Smooth muscle cell (in vitro differentiated cells): ENCODE data around the gene SPTLC3. TPM values are rescaled to one million over a fixed set of nuclear protein-coding genes. Genes with fewer than 3 reads are reported as not detected.

Experiments used
- DNase-seq: peaks from one replicate; lab custom pipeline; 2025; ENCODE audit not compliant: unreplicated experiment; lab: John Stamatoyannopoulos, UW
- H2AFZ ChIP-seq: fragments of 200-600 bp; sonication (generic); 2 replicates; pipeline ENCODE4 v1.6.0; 2016; ENCODE audit warnings: antibody characterized with exemption, low read depth, mild to moderate bottlenecking
- H3F3A ChIP-seq: fragments of 200-600 bp; sonication (generic); 2 replicates; pipeline ENCODE4 v1.6.0; 2017; ENCODE audit warnings: antibody characterized with exemption, low read depth
- H3K27ac ChIP-seq: fragments of 200-600 bp; sonication (generic); 2 replicates; pipeline ENCODE4 v1.5.1; 2016; ENCODE audit warnings: low read depth, mild to moderate bottlenecking
- H3K27me3 ChIP-seq: fragments of 200-600 bp; sonication (generic); 2 replicates; pipeline ENCODE4 v1.6.1; 2016; ENCODE audit warnings: low read depth, mild to moderate bottlenecking
- H3K36me3 ChIP-seq: fragments of 200-600 bp; sonication (generic); 2 replicates; pipeline ENCODE4 v1.5.1; 2016; ENCODE audit warnings: low read depth
- H3K4me1 ChIP-seq: fragments of 200-600 bp; sonication (generic); 2 replicates; pipeline ENCODE4 v1.5.1; 2016; ENCODE audit warnings: low read depth
- H3K4me2 ChIP-seq: fragments of 200-600 bp; sonication (generic); 2 replicates; pipeline ENCODE4 v1.6.0; 2016; ENCODE audit warnings: mild to moderate bottlenecking
- H3K4me3 ChIP-seq: fragments of 200-600 bp; sonication (generic); 2 replicates; pipeline ENCODE4 v1.5.1; 2016; ENCODE audit warnings: mild to moderate bottlenecking
- H3K79me2 ChIP-seq: fragments of 200-600 bp; sonication (generic); 2 replicates; pipeline ENCODE4 v1.6.0; 2016; ENCODE audit warnings: low read depth, mild to moderate bottlenecking
- H3K9ac ChIP-seq: fragments of 200-600 bp; sonication (generic); 2 replicates; pipeline ENCODE4 v1.6.0; 2016; ENCODE audit warnings: low read depth
- H3K9me3 ChIP-seq: fragments of 200-600 bp; sonication (generic); replicated peaks from 2 replicates; pipeline ENCODE4 v1.5.1; 2016; ENCODE audit warnings: low read depth
- H4K20me1 ChIP-seq: fragments of 200-600 bp; sonication (generic); 2 replicates; pipeline ENCODE4 v1.6.0; 2016; ENCODE audit warnings: low read depth
- WGBS: methylation state at CpG from one replicate; pipeline ENCODE4 v1.1.7; 2016; ENCODE audit warnings: low lambda C conversion rate; 5-methylcytosine and 5-hydroxymethylcytosine counted together
- polyA plus RNA-seq: library from polyadenylated mRNA; unstranded; fragments of >200 nt; fragmentation: Nextera tagmentation; extraction: Ambion mirVana; gene quantifications from 2 replicates; pipeline ENCODE4 v1.2.1, GENCODE V29; 2016
- total RNA-seq: library from RNA; depleted of rRNA; stranded (reverse); fragments of >200 nt; gene quantifications from 2 replicates; pipeline ENCODE4 v1.2.3, GENCODE V29; 2014
- TF ChIP-seq, protein P1 (sequence below): fragments of 200-600 bp; sonication (generic); IDR thresholded peaks from 2 replicates; pipeline ENCODE4 v1.5.1; 2017; ENCODE audit warnings: borderline replicate concordance, mild to moderate bottlenecking, antibody characterized with exemption; ENCODE audit not compliant: insufficient read depth, poor library complexity, severe bottlenecking

Gene SPTLC3
- total and polyA plus RNA-seq, 2 experiments from 2014 or later: 2.5 to 34.9 TPM

DNA sequence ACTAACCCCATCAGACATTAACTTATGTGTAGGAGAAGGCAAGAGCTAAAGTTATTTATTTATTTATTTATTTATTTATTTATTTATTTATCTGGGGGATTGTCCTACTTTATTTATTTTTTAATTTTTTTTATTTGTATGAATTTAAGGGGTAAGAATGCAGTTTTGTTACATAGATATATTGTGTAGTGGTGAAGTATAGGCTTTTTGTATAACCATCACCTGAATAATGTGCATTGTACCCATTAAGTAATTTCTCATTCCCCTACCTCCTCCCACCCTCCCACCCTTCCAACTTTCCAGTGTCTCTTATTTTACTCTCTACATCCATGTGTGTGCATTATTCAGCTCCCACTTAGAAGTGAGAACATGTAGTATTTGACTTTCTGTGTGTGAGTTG is 51.6 kb downstream of the SPTLC3 start:
- no peak for DNase-seq
- Histone ChIP-seq H2AFZ (no peak overlapping the region), H3K9ac (no peak overlapping the region), H4K20me1 (no peaks in the 10 kb centered on the region), H3K27ac (no peak overlapping the region), H3F3A (no peaks in the 10 kb centered on the region), H3K9me3 (no peaks in the 10 kb centered on the region), H3K4me2 (no peak overlapping the region), H3K36me3 (no peaks in the 10 kb centered on the region), H3K27me3 (no peaks in the 10 kb centered on the region), H3K4me3 (no peak overlapping the region), H3K79me2 (no peaks in the 10 kb centered on the region), H3K4me1 (no peaks in the 10 kb centered on the region)
- TF ChIP-seq, protein P1, sequence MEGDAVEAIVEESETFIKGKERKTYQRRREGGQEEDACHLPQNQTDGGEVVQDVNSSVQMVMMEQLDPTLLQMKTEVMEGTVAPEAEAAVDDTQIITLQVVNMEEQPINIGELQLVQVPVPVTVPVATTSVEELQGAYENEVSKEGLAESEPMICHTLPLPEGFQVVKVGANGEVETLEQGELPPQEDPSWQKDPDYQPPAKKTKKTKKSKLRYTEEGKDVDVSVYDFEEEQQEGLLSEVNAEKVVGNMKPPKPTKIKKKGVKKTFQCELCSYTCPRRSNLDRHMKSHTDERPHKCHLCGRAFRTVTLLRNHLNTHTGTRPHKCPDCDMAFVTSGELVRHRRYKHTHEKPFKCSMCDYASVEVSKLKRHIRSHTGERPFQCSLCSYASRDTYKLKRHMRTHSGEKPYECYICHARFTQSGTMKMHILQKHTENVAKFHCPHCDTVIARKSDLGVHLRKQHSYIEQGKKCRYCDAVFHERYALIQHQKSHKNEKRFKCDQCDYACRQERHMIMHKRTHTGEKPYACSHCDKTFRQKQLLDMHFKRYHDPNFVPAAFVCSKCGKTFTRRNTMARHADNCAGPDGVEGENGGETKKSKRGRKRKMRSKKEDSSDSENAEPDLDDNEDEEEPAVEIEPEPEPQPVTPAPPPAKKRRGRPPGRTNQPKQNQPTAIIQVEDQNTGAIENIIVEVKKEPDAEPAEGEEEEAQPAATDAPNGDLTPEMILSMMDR: no peak

DNA sequence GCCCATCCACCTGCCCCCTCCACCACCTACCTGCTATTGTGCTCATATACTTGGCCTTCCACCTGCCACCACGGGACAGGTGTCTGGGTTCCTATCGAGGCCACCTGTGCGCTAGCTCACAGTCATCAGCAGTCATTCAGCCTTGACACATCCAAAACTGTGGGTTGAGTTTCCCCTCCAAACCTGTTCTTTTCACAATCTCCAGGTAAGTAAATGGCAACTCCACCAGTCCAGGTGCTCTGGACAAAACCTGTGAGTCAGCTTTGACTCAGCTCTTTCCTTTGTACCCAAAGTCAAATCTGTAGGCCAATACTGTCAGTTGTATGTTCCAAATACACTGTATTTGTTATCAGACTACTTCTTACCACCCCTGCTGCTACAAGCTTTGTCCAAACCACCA is 52.6 kb downstream of the SPTLC3 start:
- Histone ChIP-seq H3K9ac (no peak overlapping the region), H3F3A (no peaks in the 10 kb centered on the region), H3K36me3 (no peaks in the 10 kb centered on the region), H3K9me3 (no peaks in the 10 kb centered on the region), H3K27ac (no peak overlapping the region), H4K20me1 (no peaks in the 10 kb centered on the region), H3K4me3 (no peak overlapping the region), H2AFZ (no peak overlapping the region), H3K4me1 (no peaks in the 10 kb centered on the region), H3K4me2 (no peak overlapping the region), H3K79me2 (no peaks in the 10 kb centered on the region), H3K27me3 (no peaks in the 10 kb centered on the region)
- TF ChIP-seq, protein P1: no peak
- no peak for DNase-seq
- 90% methylated on average over 3 of the region's 3 CpGs for WGBS

DNA sequence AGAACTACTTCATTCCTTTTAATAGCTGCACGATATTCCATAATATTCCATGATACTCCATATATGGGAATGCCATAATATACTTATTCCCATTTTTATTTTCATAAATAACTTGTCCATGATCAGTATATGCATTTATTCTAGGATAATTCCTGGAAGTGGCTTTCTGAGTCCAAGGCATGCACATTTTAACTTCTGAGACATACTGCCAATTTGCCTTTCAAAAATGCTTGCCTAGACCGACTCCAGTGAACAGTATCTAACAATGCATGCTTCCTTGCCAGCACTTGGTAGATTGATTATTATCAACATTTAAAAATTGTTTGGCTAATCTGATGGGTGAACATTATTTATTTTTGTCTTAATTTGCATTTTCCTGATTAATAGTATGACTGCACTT is 54.0 kb downstream of the SPTLC3 start:
- H3K4me3 ChIP-seq: no peak overlapping the region
- H3K9ac ChIP-seq: no peak overlapping the region
- H2AFZ ChIP-seq: no peak overlapping the region
- DNase-seq: no peak
- no peaks in the 10 kb centered on the region for H3K36me3 ChIP-seq
- H3K79me2 ChIP-seq: no peaks in the 10 kb centered on the region
- TF ChIP-seq, protein P1: no peak
- H3K4me2 ChIP-seq: no peak overlapping the region
- no peaks in the 10 kb centered on the region for H3K9me3 ChIP-seq
- H3F3A ChIP-seq: no peaks in the 10 kb centered on the region
- WGBS: 94% methylated on average over 2 of the region's 2 CpGs
- no peaks in the 10 kb centered on the region for H3K4me1 ChIP-seq
- H3K27me3 ChIP-seq: no peaks in the 10 kb centered on the region
- H3K27ac ChIP-seq: no peak overlapping the region
- H4K20me1 ChIP-seq: no peaks in the 10 kb centered on the region

DNA sequence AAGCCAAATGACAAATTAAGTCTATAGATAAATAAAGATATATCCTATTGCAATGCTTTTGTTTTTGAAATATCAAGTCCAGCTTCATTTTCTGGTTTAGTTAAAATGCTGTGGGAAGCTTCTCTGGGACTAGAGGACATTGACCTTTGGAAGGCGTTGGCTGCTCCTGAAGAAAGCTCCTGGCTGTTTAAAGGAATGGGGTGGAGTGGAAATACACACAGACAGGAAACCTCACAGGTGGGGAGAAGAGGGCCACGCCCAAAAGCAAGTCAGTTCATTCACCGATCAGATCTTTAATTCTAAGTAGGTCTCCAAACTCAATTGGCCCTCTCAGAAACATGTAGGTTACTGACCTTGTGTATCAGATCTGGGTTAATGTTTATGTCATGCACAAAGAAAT is 59.6 kb downstream of the SPTLC3 start:
- no peaks in the 10 kb centered on the region for H3K79me2 ChIP-seq
- no peak overlapping the region for H3K9ac ChIP-seq
- TF ChIP-seq, protein P1: no peak
- H3K4me3 ChIP-seq: no peak overlapping the region
- DNase-seq: no peak
- H3K36me3 ChIP-seq: no peaks in the 10 kb centered on the region
- 98% methylated on average over 3 of the region's 3 CpGs for WGBS
- H3F3A ChIP-seq: no peaks in the 10 kb centered on the region
- no peaks in the 10 kb centered on the region for H3K4me1 ChIP-seq
- H3K9me3 ChIP-seq: no peaks in the 10 kb centered on the region
- H3K27ac ChIP-seq: no peak overlapping the region
- H2AFZ ChIP-seq: no peak overlapping the region
- no peaks in the 10 kb centered on the region for H3K27me3 ChIP-seq
- H3K4me2 ChIP-seq: no peak overlapping the region
- no peaks in the 10 kb centered on the region for H4K20me1 ChIP-seq
